Karpas-422 (cell line): ENCODE data around the gene ALKBH6. TPM values are rescaled to one million over a fixed set of nuclear protein-coding genes. Genes with fewer than 3 reads are reported as not detected.

Source experiments
- DNase-seq: peaks from one replicate; pipeline ENCODE4 v3.0.0-alpha.2; 2015
- H2AFZ ChIP-seq: fragments of 200-600 bp; sonication (generic); 2 replicates; pipeline ENCODE4 v1.6.1; 2014; ENCODE audit warnings: antibody characterized with exemption, low read length, mixed read lengths
- H3K27ac ChIP-seq: fragments of 200-600 bp; sonication (generic); 2 replicates; pipeline ENCODE4 v1.5.1; 2014; ENCODE audit warnings: mild to moderate bottlenecking, low read length, moderate library complexity
- H3K27me3 ChIP-seq: fragments of 200-600 bp; sonication (generic); 2 replicates; pipeline ENCODE4 v1.6.1; 2014; ENCODE audit warnings: low read length, mixed read lengths
- H3K36me3 ChIP-seq: fragments of 200-600 bp; sonication (generic); 2 replicates; pipeline ENCODE4 v1.6.1; 2014; ENCODE audit warnings: low read length, mixed read lengths; ENCODE audit not compliant: insufficient read depth
- H3K4me1 ChIP-seq: fragments of 200-600 bp; sonication (generic); 2 replicates; pipeline ENCODE4 v1.6.1; 2014; ENCODE audit warnings: mild to moderate bottlenecking, low read length, mixed read lengths
- H3K4me2 ChIP-seq: fragments of 200-600 bp; sonication (generic); 2 replicates; pipeline ENCODE4 v1.6.1; 2014; ENCODE audit warnings: low read length, low read depth, mild to moderate bottlenecking; ENCODE audit not compliant: poor library complexity, severe bottlenecking
- H3K4me3 ChIP-seq: fragments of 200-600 bp; sonication (generic); 2 replicates; pipeline ENCODE4 v1.5.1; 2014; ENCODE audit warnings: mild to moderate bottlenecking, antibody characterized with exemption, low read length, mixed read lengths
- H3K79me2 ChIP-seq: fragments of 200-600 bp; sonication (generic); 2 replicates; pipeline ENCODE4 v1.6.1; 2014; ENCODE audit warnings: mild to moderate bottlenecking, low read length, mixed read lengths
- H3K9ac ChIP-seq: fragments of 200-600 bp; sonication (generic); 2 replicates; pipeline ENCODE4 v1.6.0; 2014; ENCODE audit warnings: low read length
- H3K9me2 ChIP-seq: fragments of 200-600 bp; sonication (generic), shearing (Covaris generic); replicated peaks from 2 replicates; pipeline ENCODE4 v1.6.0; 2014; ENCODE audit warnings: mild to moderate bottlenecking, low read length, moderate library complexity; ENCODE audit not compliant: insufficient read depth
- H3K9me3 ChIP-seq: fragments of 300-700, 200-600 bp; sonication (generic); 2 replicates; pipeline ENCODE4 v1.6.1; 2014; ENCODE audit warnings: low read length, mixed read lengths
- H4K20me1 ChIP-seq: fragments of 200-600 bp; sonication (generic); 2 replicates; pipeline ENCODE4 v1.6.1; 2014; ENCODE audit warnings: mild to moderate bottlenecking, antibody characterized with exemption, low read length, low read depth; ENCODE audit not compliant: insufficient read depth
- total RNA-seq: library from RNA; depleted of rRNA; stranded (reverse); fragments of >200 nt; shearing (Covaris generic); gene quantifications from 2 replicates; pipeline ENCODE4 v1.2.3, GENCODE V29; 2014; ENCODE audit warnings: low replicate concordance; rRNA removed

The ALKBH6 gene
- total RNA-seq, 1 experiment from 2014 or later: 11.1 TPM

GRCh38 chr19:35975608-35976214, 38.3 kb downstream of the ALKBH6 start:
- peaks cover 5% of the 10 kb centered on the region for H3K4me1 ChIP-seq
- no peaks in the 10 kb centered on the region for H3K27me3 ChIP-seq
- no peaks in the 10 kb centered on the region for H4K20me1 ChIP-seq
- H3K4me2 ChIP-seq: no peak overlapping the region
- H3K9me3 ChIP-seq: no peaks in the 10 kb centered on the region
- H3K4me3 ChIP-seq: no peak overlapping the region
- no peaks in the 10 kb centered on the region for H3K79me2 ChIP-seq
- H2AFZ ChIP-seq: no peak overlapping the region
- no peaks in the 10 kb centered on the region for H3K36me3 ChIP-seq
- peak; percentile 55 for DNase-seq
- no peak overlapping the region for H3K27ac ChIP-seq
- no peaks in the 10 kb centered on the region for H3K9me2 ChIP-seq
- H3K9ac ChIP-seq: no peak overlapping the region

- Histone ChIP-seq H3K36me3 (no peaks in the 10 kb centered on the region), H3K9me2 (no peaks in the 10 kb centered on the region), H4K20me1 (no peaks in the 10 kb centered on the region), H2AFZ (no peak overlapping the region), H3K9me3 (no peaks in the 10 kb centered on the region), H3K4me1 (peaks cover 5% of the 10 kb centered on the region), H3K9ac (no peak overlapping the region), H3K4me2 (no peak overlapping the region), H3K79me2 (no peaks in the 10 kb centered on the region), H3K27me3 (no peaks in the 10 kb centered on the region), H3K27ac (no peak overlapping the region), H3K4me3 (no peak overlapping the region)
- peak; percentile 62 for DNase-seq
Observed at GRCh38 chr19:35973487-35973886, 40.5 kb downstream of the ALKBH6 start.

DNA sequence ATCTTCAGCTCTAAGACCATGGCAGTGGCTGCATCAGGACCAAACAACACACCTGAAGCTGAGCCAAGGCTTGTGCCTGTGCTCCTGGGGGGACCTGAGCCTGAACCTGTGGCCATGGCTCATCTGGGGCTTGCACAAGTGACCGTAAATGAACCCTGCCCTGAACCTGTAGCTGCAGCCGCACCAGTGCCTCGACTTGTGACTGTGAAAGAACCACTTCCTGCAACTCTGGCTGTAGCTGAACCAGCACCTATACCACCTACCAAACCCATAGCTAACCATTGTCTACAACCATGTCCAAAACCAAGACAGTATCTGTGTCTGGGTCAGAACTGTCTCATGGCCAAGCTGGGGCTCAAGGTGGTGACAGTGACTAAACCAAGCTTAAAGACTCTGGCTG, 47.2 kb downstream of the ALKBH6 start:
- DNase-seq: no peak
- Histone ChIP-seq H3K4me3 (no peak overlapping the region), H3K9ac (no peak overlapping the region), H3K27ac (no peak overlapping the region), H3K4me2 (no peak overlapping the region), H3K4me1 (no peaks in the 10 kb centered on the region), H3K9me3 (no peaks in the 10 kb centered on the region), H3K36me3 (no peaks in the 10 kb centered on the region), H4K20me1 (no peaks in the 10 kb centered on the region), H3K9me2 (no peaks in the 10 kb centered on the region), H3K79me2 (no peaks in the 10 kb centered on the region), H2AFZ (no peak overlapping the region), H3K27me3 (no peaks in the 10 kb centered on the region)

- H3K79me2 ChIP-seq: no peaks in the 10 kb centered on the region
- no peak overlapping the region for H3K9ac ChIP-seq
- no peaks in the 10 kb centered on the region for H3K27me3 ChIP-seq
- no peak overlapping the region for H2AFZ ChIP-seq
- no peak for DNase-seq
- no peaks in the 10 kb centered on the region for H4K20me1 ChIP-seq
- H3K4me3 ChIP-seq: no peak overlapping the region
- no peaks in the 10 kb centered on the region for H3K9me3 ChIP-seq
- H3K4me2 ChIP-seq: no peak overlapping the region
- H3K9me2 ChIP-seq: no peaks in the 10 kb centered on the region
- H3K27ac ChIP-seq: no peak overlapping the region
- H3K36me3 ChIP-seq: no peaks in the 10 kb centered on the region
- H3K4me1 ChIP-seq: no peaks in the 10 kb centered on the region
Observed at GRCh38 chr19:35963514-35963913, 50.5 kb downstream of the ALKBH6 start.

- H4K20me1 ChIP-seq: no peaks in the 10 kb centered on the region
- no peak overlapping the region for H2AFZ ChIP-seq
- H3K4me3 ChIP-seq: no peak overlapping the region
- H3K9ac ChIP-seq: no peak overlapping the region
- no peaks in the 10 kb centered on the region for H3K9me3 ChIP-seq
- no peaks in the 10 kb centered on the region for H3K9me2 ChIP-seq
- H3K4me2 ChIP-seq: no peak overlapping the region
- H3K36me3 ChIP-seq: no peaks in the 10 kb centered on the region
- no peaks in the 10 kb centered on the region for H3K79me2 ChIP-seq
- H3K4me1 ChIP-seq: no peaks in the 10 kb centered on the region
- H3K27ac ChIP-seq: no peak overlapping the region
- no peaks in the 10 kb centered on the region for H3K27me3 ChIP-seq
- no peak for DNase-seq
Observed at GRCh38 chr19:35960432-35960972, 53.5 kb downstream of the ALKBH6 start.

- Histone ChIP-seq H3K79me2 (no peaks in the 10 kb centered on the region), H3K27me3 (no peaks in the 10 kb centered on the region), H3K9ac (no peak overlapping the region), H2AFZ (no peak overlapping the region), H3K4me3 (no peak overlapping the region), H3K9me3 (no peaks in the 10 kb centered on the region), H3K27ac (no peak overlapping the region), H3K36me3 (no peaks in the 10 kb centered on the region), H3K4me1 (no peaks in the 10 kb centered on the region), H3K4me2 (no peak overlapping the region), H3K9me2 (no peaks in the 10 kb centered on the region), H4K20me1 (no peaks in the 10 kb centered on the region)
- DNase-seq: no peak
Observed at GRCh38 chr19:35959968-35960320, 54.1 kb downstream of the ALKBH6 start.

Other genes with a start within 250 kb of the ALKBH6 start
- 5.8 and 12.3 TPM in 2 replicates for gene ARHGAP33, start 238.6 kb downstream of the ALKBH6 start, total RNA-seq
- gene PRODH2, start 201.4 kb downstream of the ALKBH6 start, total RNA-seq: not detected in 2 replicates
- gene NPHS1, start 161.7 kb downstream of the ALKBH6 start, total RNA-seq: not detected in 2 replicates
- 0.07 TPM in 1 of 2 replicates, not detected in the other for gene KIRREL2, start 157.3 kb downstream of the ALKBH6 start, total RNA-seq
- gene APLP1, start 145.6 kb downstream of the ALKBH6 start, total RNA-seq: 9.9 and 23.8 TPM in 2 replicates
- 7.2 and 17.1 TPM in 2 replicates for gene NFKBID, start 113.7 kb downstream of the ALKBH6 start, total RNA-seq
- 12.2 and 18.8 TPM in 2 replicates for gene HCST, start 111.7 kb downstream of the ALKBH6 start, total RNA-seq
- gene TYROBP, start 105.9 kb downstream of the ALKBH6 start, total RNA-seq: not detected in 2 replicates
- 3.7 and 3.8 TPM in 2 replicates for gene LRFN3, start 77.8 kb downstream of the ALKBH6 start, total RNA-seq
- 23.4 and 71.2 TPM in 2 replicates for gene SDHAF1, start 19.0 kb downstream of the ALKBH6 start, total RNA-seq
- gene SYNE4, start 5.4 kb downstream of the ALKBH6 start, total RNA-seq: 1.2 and 1.8 TPM in 2 replicates
- gene CLIP3, start 18.7 kb upstream of the ALKBH6 start, total RNA-seq: 0.72 and 1.2 TPM in 2 replicates
- gene THAP8, start 40.1 kb upstream of the ALKBH6 start, total RNA-seq: 3.6 and 8.9 TPM in 2 replicates
- 9.4 and 10.9 TPM in 2 replicates for gene WDR62, start 40.7 kb upstream of the ALKBH6 start, total RNA-seq
- gene OVOL3, start 96.9 kb upstream of the ALKBH6 start, total RNA-seq: 1.6 and 3.1 TPM in 2 replicates
- gene POLR2I, start 100.7 kb upstream of the ALKBH6 start, total RNA-seq: 175 and 322 TPM in 2 replicates
- gene TBCB, start 101.3 kb upstream of the ALKBH6 start, total RNA-seq: 200 and 242 TPM in 2 replicates
- 121 and 180 TPM in 2 replicates for gene CAPNS1, start 125.9 kb upstream of the ALKBH6 start, total RNA-seq
- gene COX7A1, start 138.2 kb upstream of the ALKBH6 start, total RNA-seq: not detected in 2 replicates
- gene ZNF565, start 200.5 kb upstream of the ALKBH6 start, total RNA-seq: 1.4 and 5.7 TPM in 2 replicates
- 83.1 and 108 TPM in 2 replicates for gene ZNF146, start 200.9 kb upstream of the ALKBH6 start, total RNA-seq